Measurements from ENCODE around the gene ZNF280D. TPM values are rescaled to one million over a fixed set of nuclear protein-coding genes. Genes with fewer than 3 reads are reported as not detected.

Gene ZNF280D
- total RNA-seq, 1 donor from 2014 or later: 18.0 TPM

DNA sequence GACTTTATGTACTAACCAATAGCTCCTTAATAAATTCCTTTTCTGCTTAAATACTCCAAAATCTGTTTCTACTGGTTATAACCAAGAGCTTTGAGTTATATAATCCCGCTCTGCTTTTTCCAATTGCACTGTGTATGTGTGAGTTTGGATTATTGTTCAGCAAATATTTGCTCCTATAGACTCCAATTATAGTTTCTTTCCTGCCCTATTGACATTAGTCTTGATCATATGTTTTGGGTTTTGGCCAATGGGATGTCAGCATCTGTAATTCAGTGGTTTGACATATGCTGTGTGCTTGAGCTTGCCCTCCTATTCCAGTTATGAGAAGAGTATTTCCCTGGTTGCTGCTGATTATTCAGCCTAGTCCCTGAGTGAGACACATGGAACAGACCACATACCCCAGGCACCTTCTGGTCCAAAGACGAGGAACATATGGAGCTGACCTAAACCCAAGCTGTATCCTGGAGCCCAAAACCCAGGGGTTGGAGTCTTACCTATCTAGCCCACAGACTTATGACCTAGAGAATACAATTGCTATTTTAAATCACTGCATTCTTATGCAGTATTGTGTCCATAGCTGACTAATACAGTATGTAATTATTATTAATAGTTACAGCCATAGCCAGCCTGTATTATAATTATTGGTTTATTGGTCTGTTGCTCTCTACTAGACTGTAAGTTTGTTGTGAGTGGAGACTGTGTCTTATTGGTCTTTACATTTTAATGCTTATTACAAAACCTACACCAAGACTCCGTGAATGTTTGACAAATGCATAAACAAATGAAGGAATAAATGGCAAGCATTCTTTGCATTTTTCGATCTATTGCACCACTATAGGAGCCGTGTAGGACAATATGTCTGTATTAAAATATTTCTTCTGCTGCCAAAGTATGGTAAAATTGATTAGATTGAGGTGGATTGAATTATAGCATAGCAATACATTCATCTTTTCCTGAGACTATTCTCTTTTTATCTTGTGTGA, 11.7 kb upstream of the ZNF280D start:
- TF ChIP-seq, protein P1, sequence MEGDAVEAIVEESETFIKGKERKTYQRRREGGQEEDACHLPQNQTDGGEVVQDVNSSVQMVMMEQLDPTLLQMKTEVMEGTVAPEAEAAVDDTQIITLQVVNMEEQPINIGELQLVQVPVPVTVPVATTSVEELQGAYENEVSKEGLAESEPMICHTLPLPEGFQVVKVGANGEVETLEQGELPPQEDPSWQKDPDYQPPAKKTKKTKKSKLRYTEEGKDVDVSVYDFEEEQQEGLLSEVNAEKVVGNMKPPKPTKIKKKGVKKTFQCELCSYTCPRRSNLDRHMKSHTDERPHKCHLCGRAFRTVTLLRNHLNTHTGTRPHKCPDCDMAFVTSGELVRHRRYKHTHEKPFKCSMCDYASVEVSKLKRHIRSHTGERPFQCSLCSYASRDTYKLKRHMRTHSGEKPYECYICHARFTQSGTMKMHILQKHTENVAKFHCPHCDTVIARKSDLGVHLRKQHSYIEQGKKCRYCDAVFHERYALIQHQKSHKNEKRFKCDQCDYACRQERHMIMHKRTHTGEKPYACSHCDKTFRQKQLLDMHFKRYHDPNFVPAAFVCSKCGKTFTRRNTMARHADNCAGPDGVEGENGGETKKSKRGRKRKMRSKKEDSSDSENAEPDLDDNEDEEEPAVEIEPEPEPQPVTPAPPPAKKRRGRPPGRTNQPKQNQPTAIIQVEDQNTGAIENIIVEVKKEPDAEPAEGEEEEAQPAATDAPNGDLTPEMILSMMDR (conservative IDR thresholded peaks at IDR 0.05): no peak
- no peak overlapping the region for H3K4me3 Mint-ChIP-seq
- H3K4me1 Mint-ChIP-seq (ENCODE audit: unreplicated experiment): no peaks in the 10 kb centered on the region
- no peaks in the 10 kb centered on the region for H3K9me3 Mint-ChIP-seq
- no peak for DNase-seq (ENCODE audit: extremely low spot score, unreplicated experiment)
- no peaks in the 10 kb centered on the region for H3K36me3 Mint-ChIP-seq
- no peaks in the 10 kb centered on the region for H3K27me3 Mint-ChIP-seq
- no peak overlapping the region for H3K27ac Mint-ChIP-seq

DNA sequence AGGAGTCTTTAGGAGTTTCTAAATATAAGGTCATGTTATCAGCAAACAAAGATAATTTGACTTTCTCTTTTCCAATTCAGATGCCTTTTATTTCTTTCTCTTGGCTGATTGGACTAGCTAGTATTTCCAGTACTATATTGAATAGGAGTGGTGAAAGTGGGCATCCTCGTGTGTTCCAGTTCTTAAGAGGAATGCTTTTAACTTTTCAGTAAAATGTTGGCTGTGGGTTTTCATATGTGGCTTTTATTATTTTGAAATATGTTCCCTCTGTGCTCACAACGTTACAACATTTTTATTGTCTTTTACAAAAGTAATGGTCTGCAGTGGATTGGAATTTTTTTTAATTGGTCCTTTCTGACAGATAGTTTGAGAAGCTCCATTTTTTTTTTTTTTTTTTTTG, 8.2 kb upstream of the ZNF280D start:
- H3K9me3 Mint-ChIP-seq: no peaks in the 10 kb centered on the region
- H3K27ac Mint-ChIP-seq: no peak overlapping the region
- no peaks in the 10 kb centered on the region for H3K36me3 Mint-ChIP-seq
- H3K4me1 Mint-ChIP-seq (ENCODE audit: unreplicated experiment): no peaks in the 10 kb centered on the region
- H3K27me3 Mint-ChIP-seq: no peaks in the 10 kb centered on the region
- no peak overlapping the region for H3K4me3 Mint-ChIP-seq
- TF ChIP-seq, protein P1 (conservative IDR thresholded peaks at IDR 0.05): no peak
- DNase-seq (ENCODE audit: extremely low spot score, unreplicated experiment): no peak

DNA sequence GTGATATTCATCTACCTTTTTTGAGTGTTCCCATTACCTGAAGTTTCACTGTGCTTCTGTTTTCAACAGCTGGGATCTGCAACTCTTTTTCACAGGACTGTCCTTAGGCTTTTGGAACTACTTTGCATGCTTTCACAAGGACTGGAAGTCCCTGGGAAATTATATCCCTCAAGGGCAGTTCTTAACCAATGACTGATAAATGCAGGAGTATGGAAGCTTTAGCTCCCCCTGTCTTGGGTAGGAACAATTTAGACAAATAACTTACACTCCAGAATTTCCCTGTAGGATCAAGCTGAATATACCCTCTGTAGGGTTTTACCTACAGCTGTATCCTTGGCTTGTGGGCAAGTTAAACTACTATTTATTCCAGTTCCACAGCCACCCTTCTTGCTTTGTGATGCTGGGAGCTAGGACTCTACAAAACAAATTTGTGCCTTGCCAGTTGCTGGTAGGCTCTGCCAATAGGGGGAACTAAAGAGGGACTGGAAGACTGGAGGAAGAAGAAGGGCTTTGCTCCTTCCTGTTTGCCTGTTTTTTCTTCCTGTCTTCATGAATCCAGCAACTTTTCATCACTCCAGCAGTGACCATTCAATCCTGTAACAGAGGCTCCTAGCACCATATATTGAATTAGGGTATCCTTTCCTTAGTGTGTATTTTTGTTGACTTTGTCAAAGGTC, 6.8 kb upstream of the ZNF280D start:
- Mint-ChIP-seq H3K27ac (no peak overlapping the region), H3K9me3 (no peaks in the 10 kb centered on the region), H3K4me3 (no peak overlapping the region), H3K4me1 (ENCODE audit: unreplicated experiment) (no peaks in the 10 kb centered on the region), H3K36me3 (no peaks in the 10 kb centered on the region), H3K27me3 (no peaks in the 10 kb centered on the region)
- TF ChIP-seq, protein P1 (conservative IDR thresholded peaks at IDR 0.05): no peak
- DNase-seq (ENCODE audit: extremely low spot score, unreplicated experiment): no peak

DNA sequence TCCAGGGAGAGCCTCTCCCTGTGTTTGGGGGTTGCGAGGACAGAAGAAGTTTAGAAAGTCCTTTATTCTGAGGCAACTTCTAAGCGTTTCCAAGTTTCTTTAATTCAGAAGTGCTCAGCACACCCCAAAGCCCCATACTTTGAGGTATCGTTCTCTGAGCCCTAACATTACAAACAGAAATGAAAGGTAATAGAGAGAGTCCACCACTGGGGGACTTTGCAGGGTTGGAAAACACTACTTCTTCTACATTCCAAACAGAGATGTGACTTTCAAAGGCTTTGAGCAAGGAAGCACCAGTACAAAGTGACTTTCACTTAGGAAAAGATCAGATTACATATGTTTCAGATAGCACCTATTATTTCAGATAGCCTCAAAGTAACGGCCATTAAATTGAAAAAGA, 6.2 kb upstream of the ZNF280D start:
- Mint-ChIP-seq H3K4me3 (no peak overlapping the region), H3K27ac (no peak overlapping the region), H3K9me3 (no peaks in the 10 kb centered on the region), H3K36me3 (no peaks in the 10 kb centered on the region), H3K4me1 (ENCODE audit: unreplicated experiment) (no peaks in the 10 kb centered on the region), H3K27me3 (no peaks in the 10 kb centered on the region)
- no peak for DNase-seq (ENCODE audit: extremely low spot score, unreplicated experiment)
- TF ChIP-seq, protein P1 (conservative IDR thresholded peaks at IDR 0.05): no peak

DNA sequence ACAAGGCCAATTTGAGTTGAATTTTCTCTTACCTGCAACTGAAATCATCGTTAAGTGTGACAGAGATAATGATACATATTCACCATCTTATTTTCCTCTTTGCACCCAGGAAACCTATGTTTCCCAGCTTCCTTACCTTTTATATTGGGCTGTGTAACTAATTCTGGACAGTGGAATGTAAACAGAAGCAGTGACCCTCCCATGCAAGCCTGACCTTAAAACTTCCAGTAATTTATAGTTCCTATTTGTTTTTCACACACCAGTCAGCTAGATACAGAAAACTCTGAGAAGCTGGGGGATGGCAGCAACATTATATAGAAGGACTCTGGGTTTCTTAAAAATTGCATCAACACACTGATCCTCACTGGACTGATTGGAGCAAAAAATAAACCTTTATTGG, 4.5 kb upstream of the ZNF280D start:
- Mint-ChIP-seq H3K4me3 (no peak overlapping the region), H3K27ac (no peak overlapping the region), H3K9me3 (no peaks in the 10 kb centered on the region), H3K27me3 (no peaks in the 10 kb centered on the region), H3K4me1 (ENCODE audit: unreplicated experiment) (no peaks in the 10 kb centered on the region), H3K36me3 (no peaks in the 10 kb centered on the region)
- no peak for DNase-seq (ENCODE audit: extremely low spot score, unreplicated experiment)
- TF ChIP-seq, protein P1 (conservative IDR thresholded peaks at IDR 0.05): no peak
